MM.1S (cell line): ENCODE measurements around the gene MRPS2.
A peak's percentile ranks its signal among the peaks of the same experiment; 100 is the strongest.

Experiments
- DNase-seq: peaks from one replicate; pipeline ENCODE4 v3.0.0-alpha.2; 2015
- H2AFZ ChIP-seq: fragments of 300-600 bp; sonication (generic); 2 replicates; pipeline ENCODE4 v1.6.0; 2016; ENCODE audit warnings: antibody characterized with exemption, low read length
- H3F3A ChIP-seq: fragments of 300-600 bp; sonication (generic); 2 replicates; pipeline ENCODE4 v1.6.1; 2016; ENCODE audit warnings: mild to moderate bottlenecking, antibody characterized with exemption, low read length, moderate library complexity, mixed read lengths; ENCODE audit not compliant: insufficient read depth
- H3K27ac ChIP-seq: fragments of 300-600 bp; sonication (generic); 2 replicates; pipeline ENCODE4 v1.5.1; 2016; ENCODE audit warnings: mild to moderate bottlenecking, low read length
- H3K27me3 ChIP-seq: fragments of 300-600 bp; sonication (generic); replicated peaks from 2 replicates; pipeline ENCODE4 v1.6.0; 2016; ENCODE audit warnings: low read length; ENCODE audit not compliant: insufficient read depth
- H3K36me3 ChIP-seq: fragments of 300-600 bp; sonication (generic); replicated peaks from 2 replicates; pipeline ENCODE4 v1.6.1; 2016; ENCODE audit warnings: mild to moderate bottlenecking, low read length, mixed read lengths; ENCODE audit not compliant: insufficient read depth
- H3K4me1 ChIP-seq: fragments of 300-600 bp; sonication (generic); 2 replicates; pipeline ENCODE4 v1.6.1; 2016; ENCODE audit warnings: low read length, mixed read lengths
- H3K4me2 ChIP-seq: fragments of 300-600 bp; sonication (generic); 2 replicates; pipeline ENCODE4 v1.6.0; 2016; ENCODE audit warnings: low read depth, low read length
- H3K4me3 ChIP-seq: fragments of 300-600 bp; sonication (generic); 2 replicates; pipeline ENCODE4 v1.5.1; 2016; ENCODE audit warnings: low read length, mixed read lengths
- H3K79me2 ChIP-seq: fragments of 300-600 bp; sonication (generic); 2 replicates; pipeline ENCODE4 v1.6.1; 2016; ENCODE audit warnings: mixed run types, low read length, mixed read lengths
- H3K9ac ChIP-seq: fragments of 300-600 bp; sonication (generic); 2 replicates; pipeline ENCODE4 v1.6.1; 2016; ENCODE audit warnings: low read length, mixed read lengths
- H3K9me2 ChIP-seq: fragments of 300-600 bp; sonication (generic); replicated peaks from 2 replicates; pipeline ENCODE4 v1.6.1; 2016; ENCODE audit warnings: mild to moderate bottlenecking, low read length, mixed read lengths; ENCODE audit not compliant: insufficient read depth
- H3K9me3 ChIP-seq: fragments of 300-600 bp; sonication (generic); replicated peaks from 2 replicates; pipeline ENCODE4 v1.6.1; 2016; ENCODE audit warnings: mild to moderate bottlenecking, low read length, mixed read lengths; ENCODE audit not compliant: insufficient read depth
- H4K20me1 ChIP-seq: fragments of 300-600 bp; sonication (generic); 2 replicates; pipeline ENCODE4 v1.6.1; 2016; ENCODE audit warnings: mild to moderate bottlenecking, low read length, moderate library complexity, mixed read lengths; ENCODE audit not compliant: insufficient read depth
- EZH2 ChIP-seq: fragments of 300-600 bp; sonication (generic); optimal IDR thresholded peaks from 2 replicates; pipeline ENCODE3; 2017; ENCODE audit warnings: low read depth, mild to moderate bottlenecking, antibody characterized with exemption, low read length, mixed read lengths
- EZH2phosphoT487 ChIP-seq: fragments of 300-600 bp; sonication (generic); IDR thresholded peaks from 2 replicates; pipeline ENCODE4 v1.6.1; 2018; ENCODE audit warnings: antibody characterized with exemption, low read length
- TF ChIP-seq, protein P1 (sequence below): fragments of 300-600 bp; sonication (generic); IDR thresholded peaks from 2 replicates; pipeline ENCODE4 v1.5.1; 2016; ENCODE audit warnings: antibody characterized with exemption, low read length, mixed read lengths

Gene MRPS2

DNA sequence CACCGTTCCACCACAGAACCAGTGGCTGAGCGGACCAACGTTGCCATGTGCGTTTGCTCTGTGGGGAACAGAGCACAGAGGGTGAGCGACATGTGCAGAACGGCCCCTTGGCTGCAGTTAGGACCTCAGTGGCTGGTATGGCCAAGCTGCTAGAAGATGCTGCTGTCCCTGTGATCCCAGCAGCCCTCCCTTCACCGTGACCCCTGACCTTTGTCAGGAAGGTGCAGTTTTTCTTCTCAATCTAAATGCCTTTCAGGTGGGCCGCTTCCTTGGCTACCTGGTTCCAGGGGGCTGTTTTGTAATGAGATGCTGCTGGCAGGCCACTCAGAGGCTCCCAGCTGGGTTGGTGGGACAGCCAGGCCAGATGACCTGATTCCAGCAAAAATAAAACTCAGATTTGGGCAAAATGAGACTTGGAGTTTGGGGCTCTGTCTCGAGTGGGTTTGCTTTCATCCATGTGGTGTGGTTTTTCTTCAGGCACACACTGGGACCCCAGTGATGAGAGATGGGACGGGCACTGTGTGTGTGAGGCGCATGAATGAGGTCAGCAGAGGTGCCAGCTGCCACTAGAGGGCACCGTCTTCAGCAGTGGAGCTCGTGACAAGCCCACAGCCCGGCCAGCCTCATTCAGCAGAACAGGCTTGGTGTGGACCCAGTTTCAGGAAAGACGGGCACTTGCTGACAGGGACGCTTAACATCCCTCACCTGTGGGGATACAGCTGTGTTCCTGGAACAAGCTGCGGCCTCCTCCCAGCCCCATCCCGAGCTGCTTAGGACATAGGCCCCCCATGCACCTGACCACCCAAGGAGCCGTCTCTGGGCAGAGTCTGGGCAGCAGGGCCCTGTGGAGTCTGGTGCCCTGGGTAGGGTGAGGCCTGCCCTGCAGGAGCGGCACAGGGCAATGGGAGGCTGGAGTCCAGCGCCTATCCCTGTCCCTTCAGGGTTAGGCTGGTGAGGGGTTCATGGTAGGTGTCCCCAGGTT lies 4.1 kb downstream of the MRPS2 start:
- H3K27ac ChIP-seq: no peak overlapping the region
- H3K9ac ChIP-seq: no peak overlapping the region
- H3K4me3 ChIP-seq: no peak overlapping the region
- no peaks in the 10 kb centered on the region for H3K9me3 ChIP-seq
- H3K36me3 ChIP-seq: peaks cover 3% of the 10 kb centered on the region; the same call in 1 of the 2 replicates
- H2AFZ ChIP-seq: no peak overlapping the region
- no peaks in the 10 kb centered on the region for H3K9me2 ChIP-seq
- H3K27me3 ChIP-seq: 0 out of 2 replicates have a peak, but pooled peaks cover under 1% of the 10 kb centered on the region
- H3K79me2 ChIP-seq: peaks cover 33% of the 10 kb centered on the region
- H3K4me1 ChIP-seq: peaks cover 6% of the 10 kb centered on the region
- no peaks in the 10 kb centered on the region; the same call in 1 of the 2 replicates for H4K20me1 ChIP-seq
- TF ChIP-seq, protein P1, sequence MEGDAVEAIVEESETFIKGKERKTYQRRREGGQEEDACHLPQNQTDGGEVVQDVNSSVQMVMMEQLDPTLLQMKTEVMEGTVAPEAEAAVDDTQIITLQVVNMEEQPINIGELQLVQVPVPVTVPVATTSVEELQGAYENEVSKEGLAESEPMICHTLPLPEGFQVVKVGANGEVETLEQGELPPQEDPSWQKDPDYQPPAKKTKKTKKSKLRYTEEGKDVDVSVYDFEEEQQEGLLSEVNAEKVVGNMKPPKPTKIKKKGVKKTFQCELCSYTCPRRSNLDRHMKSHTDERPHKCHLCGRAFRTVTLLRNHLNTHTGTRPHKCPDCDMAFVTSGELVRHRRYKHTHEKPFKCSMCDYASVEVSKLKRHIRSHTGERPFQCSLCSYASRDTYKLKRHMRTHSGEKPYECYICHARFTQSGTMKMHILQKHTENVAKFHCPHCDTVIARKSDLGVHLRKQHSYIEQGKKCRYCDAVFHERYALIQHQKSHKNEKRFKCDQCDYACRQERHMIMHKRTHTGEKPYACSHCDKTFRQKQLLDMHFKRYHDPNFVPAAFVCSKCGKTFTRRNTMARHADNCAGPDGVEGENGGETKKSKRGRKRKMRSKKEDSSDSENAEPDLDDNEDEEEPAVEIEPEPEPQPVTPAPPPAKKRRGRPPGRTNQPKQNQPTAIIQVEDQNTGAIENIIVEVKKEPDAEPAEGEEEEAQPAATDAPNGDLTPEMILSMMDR: peak; percentile 77
- TF ChIP-seq EZH2 (no peak), EZH2phosphoT487 (no peak)
- no peak overlapping the region for H3K4me2 ChIP-seq
- DNase-seq: peak; percentile 54
- no peaks in the 10 kb centered on the region for H3F3A ChIP-seq

DNA sequence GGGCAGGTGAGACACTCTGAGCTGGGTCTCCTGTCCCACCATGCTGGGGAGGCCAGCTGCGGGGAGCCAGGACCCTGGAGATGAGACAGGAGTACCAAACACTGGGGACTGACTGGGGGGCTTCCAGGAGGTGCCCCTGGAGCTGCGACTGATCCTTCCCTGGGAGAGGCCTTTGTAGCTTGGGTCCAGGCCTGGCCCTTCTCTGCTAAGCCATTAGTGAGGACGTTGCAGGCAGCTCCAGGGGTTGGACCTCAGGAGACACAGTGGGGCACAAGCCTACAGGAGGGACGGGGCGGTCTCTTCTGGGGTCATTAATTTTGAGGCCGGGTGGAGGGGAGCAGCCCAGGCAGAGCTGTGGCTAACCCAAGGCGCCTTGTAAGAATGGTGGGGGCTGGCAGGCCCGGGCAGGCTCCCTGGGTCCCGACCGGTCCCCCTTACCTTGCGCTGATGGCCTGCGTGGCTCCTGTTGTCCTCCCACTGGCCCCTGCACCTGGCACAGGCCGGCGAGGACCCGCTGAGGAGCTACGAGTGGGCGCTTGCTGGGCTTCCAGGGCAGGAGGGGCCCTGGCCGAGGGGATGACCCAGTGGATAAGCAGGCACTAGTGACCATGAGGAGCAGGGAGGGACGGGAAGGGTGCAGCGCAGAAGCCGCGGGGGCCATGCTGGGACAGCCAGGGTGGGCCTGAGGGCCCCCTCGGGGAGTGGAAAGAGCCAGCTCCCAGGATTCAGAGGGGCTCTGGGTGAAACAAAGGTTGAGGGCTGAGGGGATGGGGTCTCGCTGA lies 5.1 kb downstream of the MRPS2 start:
- H2AFZ ChIP-seq: no peak overlapping the region
- peaks cover 8% of the 10 kb centered on the region for H3K4me1 ChIP-seq
- H3K36me3 ChIP-seq: peaks cover 3% of the 10 kb centered on the region; the same call in 1 of the 2 replicates
- H4K20me1 ChIP-seq: no peaks in the 10 kb centered on the region; the same call in 1 of the 2 replicates
- H3K9me3 ChIP-seq: no peaks in the 10 kb centered on the region
- no peak overlapping the region for H3K4me3 ChIP-seq
- no peaks in the 10 kb centered on the region for H3K27me3 ChIP-seq
- H3F3A ChIP-seq: no peaks in the 10 kb centered on the region
- H3K27ac ChIP-seq: no peak overlapping the region
- H3K9me2 ChIP-seq: no peaks in the 10 kb centered on the region
- TF ChIP-seq EZH2phosphoT487 (no peak), EZH2 (no peak)
- TF ChIP-seq, protein P1: no peak
- H3K4me2 ChIP-seq: no peak overlapping the region
- DNase-seq: no peak
- peaks cover 32% of the 10 kb centered on the region for H3K79me2 ChIP-seq
- no peak overlapping the region for H3K9ac ChIP-seq

DNA sequence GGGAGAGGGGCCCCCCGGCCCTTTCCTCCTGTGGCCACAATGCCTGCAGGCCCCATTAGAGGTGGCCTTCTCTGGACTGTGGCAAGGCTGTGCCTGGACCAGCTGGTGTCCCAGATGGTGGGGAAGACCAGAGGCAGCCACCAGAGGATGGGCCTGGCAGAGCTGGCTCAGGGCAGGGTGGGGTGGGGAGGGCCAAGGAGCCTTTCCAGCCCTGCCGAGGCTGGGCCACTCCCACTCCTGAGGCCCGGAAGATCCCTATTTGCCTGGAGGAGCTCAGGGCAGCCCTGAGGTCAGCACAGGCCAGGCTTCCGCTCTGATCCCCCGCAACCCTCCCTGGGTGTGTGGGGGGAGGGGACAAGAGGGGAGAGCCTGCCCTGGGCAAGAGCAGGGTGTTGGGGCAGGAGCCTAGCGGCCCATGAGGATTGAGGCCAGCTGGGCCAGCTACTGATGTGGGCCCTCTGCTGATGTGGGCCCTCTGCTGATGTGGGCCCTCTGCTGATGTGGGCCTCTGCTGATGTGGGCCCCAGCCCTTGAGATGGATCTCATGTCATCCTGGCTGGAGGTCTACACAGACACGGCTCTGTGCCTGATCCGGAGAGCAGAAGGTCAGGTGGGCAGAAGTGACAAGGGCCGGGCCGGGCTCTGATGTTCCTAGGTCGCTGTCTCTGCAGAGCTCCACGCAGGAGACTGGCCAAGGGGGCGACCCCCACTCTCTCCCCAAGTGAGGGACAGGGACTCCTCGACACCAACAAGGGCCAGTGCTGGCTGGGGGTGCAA lies 6.0 kb downstream of the MRPS2 start:
- no peaks in the 10 kb centered on the region for H3K9me3 ChIP-seq
- no peak overlapping the region for H3K4me2 ChIP-seq
- H3F3A ChIP-seq: no peaks in the 10 kb centered on the region; the same call in 1 of the 2 replicates
- H3K9me2 ChIP-seq: no peaks in the 10 kb centered on the region
- H4K20me1 ChIP-seq: no peaks in the 10 kb centered on the region; the same call in 1 of the 2 replicates
- peaks cover 3% of the 10 kb centered on the region; the same call in 1 of the 2 replicates for H3K36me3 ChIP-seq
- H3K79me2 ChIP-seq: peaks cover 23% of the 10 kb centered on the region
- no peak for DNase-seq
- no peak overlapping the region for H3K9ac ChIP-seq
- H3K4me1 ChIP-seq: peaks cover 17% of the 10 kb centered on the region
- no peak overlapping the region for H3K4me3 ChIP-seq
- H3K27me3 ChIP-seq: no peaks in the 10 kb centered on the region
- no peak overlapping the region for H3K27ac ChIP-seq
- TF ChIP-seq, protein P1: no peak
- TF ChIP-seq EZH2phosphoT487 (no peak), EZH2 (no peak)
- no peak overlapping the region for H2AFZ ChIP-seq
